ENCODE measurements around the gene ERI3.

The ERI3 gene

GRCh38 chr1:44243782-44244495 is 111.1 kb downstream of the ERI3 start:
- Histone ChIP-seq H2AFZ (ENCODE audit: low read depth, low read length, severe bottlenecking) (no peak overlapping the region), H3K79me2 (ENCODE audit: insufficient read depth, low read length) (no peaks in the 10 kb centered on the region), H3K9ac (ENCODE audit: low read length) (no peak overlapping the region), H3K9me2 (replicated peaks; ENCODE audit: insufficient read depth, low read length) (no peaks in the 10 kb centered on the region), H3K36me3 (ENCODE audit: low read length) (no peaks in the 10 kb centered on the region), H3K27me3 (ENCODE audit: low read length) (no peaks in the 10 kb centered on the region), H3K9me3 (ENCODE audit: insufficient read depth, low read length) (no peaks in the 10 kb centered on the region), H4K20me1 (ENCODE audit: low read depth, low read length) (no peaks in the 10 kb centered on the region), H3K4me2 (ENCODE audit: low read depth, low read length, poor library complexity, severe bottlenecking) (no peak overlapping the region), H3F3A (ENCODE audit: insufficient read depth) (no peaks in the 10 kb centered on the region), H3K4me3 (ENCODE audit: insufficient read depth, low read length, poor library complexity, severe bottlenecking) (no peak overlapping the region), H3K27ac (ENCODE audit: low read depth, low read length) (no peak overlapping the region)
- TF ChIP-seq EZH2phosphoT487 (conservative IDR thresholded peaks at IDR 0.05; ENCODE audit: low read length) (no peak), CTCF (IDR thresholded peaks at IDR 0.05; ENCODE audit: insufficient read depth, low read length, poor library complexity, severe bottlenecking) (no peak)

GRCh38 chr1:44242746-44243145 is 112.3 kb downstream of the ERI3 start:
- H3K9me2 ChIP-seq (replicated peaks; ENCODE audit: insufficient read depth, low read length), result no peaks in the 10 kb centered on the region
- no peak overlapping the region for H3K4me2 ChIP-seq (ENCODE audit: low read depth, low read length, poor library complexity, severe bottlenecking)
- TF ChIP-seq EZH2phosphoT487 (conservative IDR thresholded peaks at IDR 0.05; ENCODE audit: low read length) (no peak), CTCF (IDR thresholded peaks at IDR 0.05; ENCODE audit: insufficient read depth, low read length, poor library complexity, severe bottlenecking) (no peak)
- no peak overlapping the region for H3K9ac ChIP-seq (ENCODE audit: low read length)
- H3F3A ChIP-seq (ENCODE audit: insufficient read depth), result no peaks in the 10 kb centered on the region
- H3K79me2 ChIP-seq (ENCODE audit: insufficient read depth, low read length), result no peaks in the 10 kb centered on the region
- H2AFZ ChIP-seq (ENCODE audit: low read depth, low read length, severe bottlenecking), result no peak overlapping the region
- H3K4me3 ChIP-seq (ENCODE audit: insufficient read depth, low read length, poor library complexity, severe bottlenecking), result no peak overlapping the region
- H3K9me3 ChIP-seq (ENCODE audit: insufficient read depth, low read length), result no peaks in the 10 kb centered on the region
- H3K27me3 ChIP-seq (ENCODE audit: low read length), result no peaks in the 10 kb centered on the region
- no peaks in the 10 kb centered on the region for H4K20me1 ChIP-seq (ENCODE audit: low read depth, low read length)
- H3K27ac ChIP-seq (ENCODE audit: low read depth, low read length), result no peak overlapping the region
- H3K36me3 ChIP-seq (ENCODE audit: low read length), result no peaks in the 10 kb centered on the region

GRCh38 chr1:44240802-44241671 is 114.0 kb downstream of the ERI3 start:
- H3K36me3 ChIP-seq (ENCODE audit: low read length), result no peaks in the 10 kb centered on the region
- H3K9me2 ChIP-seq (replicated peaks; ENCODE audit: insufficient read depth, low read length), result no peaks in the 10 kb centered on the region
- H3K27ac ChIP-seq (ENCODE audit: low read depth, low read length), result no peak overlapping the region
- no peak overlapping the region for H3K4me2 ChIP-seq (ENCODE audit: low read depth, low read length, poor library complexity, severe bottlenecking)
- no peaks in the 10 kb centered on the region for H4K20me1 ChIP-seq (ENCODE audit: low read depth, low read length)
- H3K27me3 ChIP-seq (ENCODE audit: low read length), result no peaks in the 10 kb centered on the region
- no peaks in the 10 kb centered on the region for H3F3A ChIP-seq (ENCODE audit: insufficient read depth)
- no peak overlapping the region for H2AFZ ChIP-seq (ENCODE audit: low read depth, low read length, severe bottlenecking)
- TF ChIP-seq EZH2phosphoT487 (conservative IDR thresholded peaks at IDR 0.05; ENCODE audit: low read length), result no peak
- TF ChIP-seq CTCF (IDR thresholded peaks at IDR 0.05; ENCODE audit: insufficient read depth, low read length, poor library complexity, severe bottlenecking), result no peak
- H3K9ac ChIP-seq (ENCODE audit: low read length), result no peak overlapping the region
- no peak overlapping the region for H3K4me3 ChIP-seq (ENCODE audit: insufficient read depth, low read length, poor library complexity, severe bottlenecking)
- H3K79me2 ChIP-seq (ENCODE audit: insufficient read depth, low read length), result no peaks in the 10 kb centered on the region
- H3K9me3 ChIP-seq (ENCODE audit: insufficient read depth, low read length), result no peaks in the 10 kb centered on the region

Data from SU-DHL-6 (cell line).